WERI-Rb-1 (cell line): ENCODE measurements around the gene RFT1.

ENCODE experiments used
- DNase-seq: peaks from one replicate; pipeline ENCODE4 v3.0.0-alpha.2; 2020
- H3K27ac ChIP-seq: fragments of 250-450 bp; sonication (Bioruptor Pico); 2 replicates; pipeline ENCODE4 v1.5.1; 2020; ENCODE audit warnings: mild to moderate bottlenecking, moderate library complexity
- H3K27me3 ChIP-seq: fragments of 250-450 bp; sonication (Bioruptor Pico); 2 replicates; pipeline ENCODE4 v1.5.1; 2021; ENCODE audit warnings: mild to moderate bottlenecking, low read depth, moderate library complexity; ENCODE audit not compliant: insufficient read depth, severe bottlenecking
- H3K36me3 ChIP-seq: fragments of 250-450 bp; sonication (Bioruptor Pico); 2 replicates; pipeline ENCODE4 v1.5.1; 2020; ENCODE audit warnings: mild to moderate bottlenecking, moderate library complexity
- H3K4me3 ChIP-seq: 2 replicates; pipeline ENCODE4 v1.5.1; 2011; ENCODE audit warnings: low read depth, mild to moderate bottlenecking, control low read depth, low read length
- H3K9me3 ChIP-seq: fragments of 250-450 bp; sonication (Bioruptor Pico); 2 replicates; pipeline ENCODE4 v1.5.1; 2021; ENCODE audit warnings: mild to moderate bottlenecking, moderate library complexity; ENCODE audit not compliant: severe bottlenecking
- TF ChIP-seq, protein P1 (sequence below): IDR thresholded peaks from 2 replicates; pipeline ENCODE4 v1.5.1; 2011; ENCODE audit warnings: low read depth, mild to moderate bottlenecking, control low read depth, inconsistent platforms, low read length

Gene RFT1

DNA sequence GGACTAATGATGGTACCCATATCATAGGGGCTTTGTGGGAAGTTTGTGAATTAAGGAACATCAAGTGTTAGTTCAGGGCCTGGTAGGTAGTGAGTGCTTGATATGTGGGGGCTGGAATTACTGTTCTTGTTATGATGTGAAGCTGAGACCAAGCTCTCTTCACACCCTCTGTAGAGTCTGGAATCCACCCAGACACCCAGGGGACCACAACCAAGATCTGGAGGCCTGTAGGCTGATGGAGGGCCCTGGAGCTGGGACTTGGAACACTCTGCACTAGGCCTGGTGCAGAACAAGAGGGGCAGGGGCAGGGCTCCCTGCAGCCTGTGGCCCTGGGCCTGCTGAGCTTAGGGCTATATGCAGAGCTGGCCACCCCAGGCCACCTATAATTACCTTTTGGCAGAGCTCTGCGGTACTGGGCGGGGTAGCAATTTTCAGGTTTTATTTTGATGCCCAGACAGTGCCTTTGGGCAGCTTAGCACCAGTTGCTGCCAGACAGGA lies 17.7 kb upstream of the RFT1 start:
- TF ChIP-seq, protein P1, sequence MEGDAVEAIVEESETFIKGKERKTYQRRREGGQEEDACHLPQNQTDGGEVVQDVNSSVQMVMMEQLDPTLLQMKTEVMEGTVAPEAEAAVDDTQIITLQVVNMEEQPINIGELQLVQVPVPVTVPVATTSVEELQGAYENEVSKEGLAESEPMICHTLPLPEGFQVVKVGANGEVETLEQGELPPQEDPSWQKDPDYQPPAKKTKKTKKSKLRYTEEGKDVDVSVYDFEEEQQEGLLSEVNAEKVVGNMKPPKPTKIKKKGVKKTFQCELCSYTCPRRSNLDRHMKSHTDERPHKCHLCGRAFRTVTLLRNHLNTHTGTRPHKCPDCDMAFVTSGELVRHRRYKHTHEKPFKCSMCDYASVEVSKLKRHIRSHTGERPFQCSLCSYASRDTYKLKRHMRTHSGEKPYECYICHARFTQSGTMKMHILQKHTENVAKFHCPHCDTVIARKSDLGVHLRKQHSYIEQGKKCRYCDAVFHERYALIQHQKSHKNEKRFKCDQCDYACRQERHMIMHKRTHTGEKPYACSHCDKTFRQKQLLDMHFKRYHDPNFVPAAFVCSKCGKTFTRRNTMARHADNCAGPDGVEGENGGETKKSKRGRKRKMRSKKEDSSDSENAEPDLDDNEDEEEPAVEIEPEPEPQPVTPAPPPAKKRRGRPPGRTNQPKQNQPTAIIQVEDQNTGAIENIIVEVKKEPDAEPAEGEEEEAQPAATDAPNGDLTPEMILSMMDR: no peak
- Histone ChIP-seq H3K27me3 (no peaks in the 10 kb centered on the region), H3K36me3 (no peaks in the 10 kb centered on the region), H3K9me3 (no peaks in the 10 kb centered on the region), H3K4me3 (no peak overlapping the region), H3K27ac (no peak overlapping the region)
- no peak for DNase-seq

- TF ChIP-seq, protein P1: no peak
- no peak overlapping the region for H3K4me3 ChIP-seq
- no peaks in the 10 kb centered on the region for H3K27me3 ChIP-seq
- H3K9me3 ChIP-seq: no peaks in the 10 kb centered on the region
- DNase-seq: no peak
- no peaks in the 10 kb centered on the region for H3K36me3 ChIP-seq
- peak overlapping the region; percentile 53 for H3K27ac ChIP-seq
Measured at GRCh38 chr3:53147151-53147902, 17.1 kb upstream of the RFT1 start.

DNA sequence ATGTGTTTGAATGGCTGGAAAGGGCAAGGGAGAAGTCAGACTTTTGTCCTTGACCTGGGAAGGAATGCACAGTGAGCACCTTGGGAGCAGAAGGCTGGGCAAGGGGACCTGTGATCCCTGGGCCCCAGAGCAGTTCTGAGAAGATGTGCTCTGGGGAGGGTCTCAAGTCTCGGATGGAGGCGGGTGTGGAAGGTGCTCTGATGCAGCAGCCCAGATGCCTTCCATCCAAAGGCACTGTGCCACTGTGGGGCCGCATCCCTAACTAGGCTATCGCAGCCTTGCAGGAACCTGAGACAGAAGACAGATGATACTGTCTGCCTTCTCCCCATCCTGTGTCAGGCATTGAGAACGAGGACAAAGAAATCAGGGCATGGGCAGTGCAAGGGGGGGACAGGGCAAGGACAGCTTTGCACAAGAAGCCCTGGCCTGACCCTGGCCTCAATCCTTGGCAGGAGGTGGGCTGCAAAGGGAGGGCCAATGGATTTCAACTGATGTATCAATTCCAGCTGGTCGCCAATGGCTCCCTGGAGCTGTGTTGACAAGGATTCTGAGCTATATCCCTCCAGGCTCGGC lies 16.2 kb upstream of the RFT1 start:
- H3K4me3 ChIP-seq: no peak overlapping the region
- TF ChIP-seq, protein P1: no peak
- H3K27ac ChIP-seq: peak overlapping the region; percentile 53
- H3K27me3 ChIP-seq: no peaks in the 10 kb centered on the region
- H3K36me3 ChIP-seq: no peaks in the 10 kb centered on the region
- H3K9me3 ChIP-seq: no peaks in the 10 kb centered on the region
- DNase-seq: peak; percentile 46

DNA sequence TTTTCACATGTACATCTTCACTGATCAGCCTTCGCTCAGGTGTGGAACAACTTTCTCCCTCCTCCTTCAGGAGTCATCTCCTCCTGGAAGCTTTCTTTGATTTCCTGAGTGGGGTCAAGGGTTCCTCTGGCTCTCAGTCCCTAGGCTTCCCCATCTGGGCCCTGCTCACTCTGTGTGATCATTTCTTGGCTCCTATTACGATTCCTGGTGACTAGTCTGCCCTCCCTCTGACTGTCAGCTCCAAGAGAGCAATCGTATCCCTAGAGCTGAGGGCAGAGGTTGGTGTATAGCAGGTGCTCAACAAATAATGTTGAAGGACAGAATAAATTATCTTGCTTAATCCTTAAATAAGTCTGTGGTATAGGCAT lies 15.5 kb upstream of the RFT1 start:
- DNase-seq: no peak
- TF ChIP-seq, protein P1: no peak
- H3K27ac ChIP-seq: no peak overlapping the region; the same call in 1 of the 2 replicates

DNA sequence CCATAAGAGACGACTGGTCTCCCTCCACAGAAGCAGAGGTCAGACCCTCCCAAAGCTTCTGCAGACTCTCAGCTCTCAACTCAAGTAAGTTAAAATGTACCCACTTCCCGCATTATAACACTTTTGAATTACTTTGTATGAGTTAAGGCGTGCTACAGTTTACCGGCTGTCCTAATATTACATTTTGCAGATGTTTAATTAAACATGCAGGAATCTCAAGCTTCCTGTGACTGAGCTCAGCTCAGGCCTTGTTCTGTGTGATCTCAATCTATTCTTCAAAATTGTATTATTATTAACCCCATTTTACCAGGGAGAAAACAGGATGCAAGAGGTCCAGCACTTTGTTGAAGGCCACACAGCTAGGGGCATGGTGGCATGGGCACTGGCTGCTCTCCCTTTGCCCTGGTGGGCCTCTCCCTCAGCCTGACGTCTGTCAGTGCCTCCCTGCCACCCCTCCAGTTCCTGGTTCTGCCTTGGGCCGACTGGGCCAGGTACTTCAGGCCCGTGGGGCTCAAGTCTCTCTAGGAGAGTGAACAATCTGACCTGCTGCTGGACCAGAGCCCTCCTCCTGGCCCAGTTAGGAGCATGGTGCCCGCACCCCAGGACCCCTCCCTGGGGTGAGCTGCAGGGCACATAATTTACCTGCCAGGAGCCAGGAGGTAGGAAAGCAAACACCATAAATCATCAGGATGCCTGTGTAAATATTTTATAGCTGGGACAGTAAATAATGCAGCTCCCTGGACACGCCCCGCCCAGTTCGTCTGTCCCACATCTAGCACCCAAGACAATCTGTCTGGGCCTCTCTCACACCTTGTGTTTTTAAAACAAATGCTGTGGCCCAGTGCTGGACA lies 14.9 kb upstream of the RFT1 start:
- no peak for DNase-seq
- TF ChIP-seq, protein P1: no peak
- Histone ChIP-seq H3K9me3 (no peaks in the 10 kb centered on the region), H3K36me3 (no peaks in the 10 kb centered on the region), H3K27me3 (no peaks in the 10 kb centered on the region), H3K27ac (peak overlapping the region; percentile 10), H3K4me3 (no peak overlapping the region)

More for the DNA sequence above, 15.5 kb upstream of the RFT1 start:
- no peak overlapping the region for H3K4me3 ChIP-seq
- H3K27me3 ChIP-seq: no peaks in the 10 kb centered on the region
- no peaks in the 10 kb centered on the region for H3K36me3 ChIP-seq
- no peaks in the 10 kb centered on the region for H3K9me3 ChIP-seq
